Putamen (tissue), 1 donor: ENCODE data around the gene ACBD4.

Experiments used
- DNase-seq: peaks from one replicate; pipeline ENCODE4 v3.0.0-alpha.2; 2016; ENCODE audit warnings: low spot score

Gene ACBD4

GRCh38 chr17:45135192-45135977, at the start of gene ACBD4:
Gene ACBD4 (plus strand): TSS chr17:45135687. CDS start chr17:45136145, 458 bp downstream.
- peak; percentile 96 for DNase-seq

- DNase-seq = peak; percentile 34
These were observed 49.1 kb upstream of the ACBD4 start for GRCh38 chr17:45086391-45086790.

GRCh38 chr17:45086865-45087503, 48.5 kb upstream of the ACBD4 start:
- DNase-seq = peak; percentile 34

- no peak for DNase-seq
These were observed 47.9 kb upstream of the ACBD4 start for GRCh38 chr17:45087504-45087975.

- DNase-seq = no peak
These were observed 47.5 kb upstream of the ACBD4 start for GRCh38 chr17:45087978-45088377.

GRCh38 chr17:45088741-45089140, 46.7 kb upstream of the ACBD4 start:
- DNase-seq = no peak

GRCh38 chr17:45090711-45091110, 44.8 kb upstream of the ACBD4 start:
- no peak for DNase-seq

GRCh38 chr17:45091778-45092425, 43.6 kb upstream of the ACBD4 start:
- DNase-seq = no peak

- DNase-seq = peak; percentile 98
These were observed 42.5 kb upstream of the ACBD4 start for GRCh38 chr17:45092911-45093430.

- DNase-seq = no peak
These were observed 41.9 kb upstream of the ACBD4 start for GRCh38 chr17:45093444-45094110.

GRCh38 chr17:45096141-45096540, 39.3 kb upstream of the ACBD4 start:
- no peak for DNase-seq

GRCh38 chr17:45096926-45097325, 38.6 kb upstream of the ACBD4 start:
- DNase-seq = no peak

GRCh38 chr17:45098081-45098868, 37.2 kb upstream of the ACBD4 start:
- DNase-seq = no peak

GRCh38 chr17:45098869-45099616, 36.4 kb upstream of the ACBD4 start:
- peak; percentile 70 for DNase-seq

GRCh38 chr17:45101546-45101882, 34.0 kb upstream of the ACBD4 start:
- no peak for DNase-seq

GRCh38 chr17:45101883-45102811, 33.3 kb upstream of the ACBD4 start:
- no peak for DNase-seq

- no peak for DNase-seq
These were observed 32.6 kb upstream of the ACBD4 start for GRCh38 chr17:45102856-45103255.

- no peak for DNase-seq
These were observed 32.2 kb upstream of the ACBD4 start for GRCh38 chr17:45103269-45103795.

GRCh38 chr17:45104029-45104428, 31.5 kb upstream of the ACBD4 start:
- DNase-seq = no peak
